ENCODE results near the gene SPAG8.

Gene SPAG8

DNA sequence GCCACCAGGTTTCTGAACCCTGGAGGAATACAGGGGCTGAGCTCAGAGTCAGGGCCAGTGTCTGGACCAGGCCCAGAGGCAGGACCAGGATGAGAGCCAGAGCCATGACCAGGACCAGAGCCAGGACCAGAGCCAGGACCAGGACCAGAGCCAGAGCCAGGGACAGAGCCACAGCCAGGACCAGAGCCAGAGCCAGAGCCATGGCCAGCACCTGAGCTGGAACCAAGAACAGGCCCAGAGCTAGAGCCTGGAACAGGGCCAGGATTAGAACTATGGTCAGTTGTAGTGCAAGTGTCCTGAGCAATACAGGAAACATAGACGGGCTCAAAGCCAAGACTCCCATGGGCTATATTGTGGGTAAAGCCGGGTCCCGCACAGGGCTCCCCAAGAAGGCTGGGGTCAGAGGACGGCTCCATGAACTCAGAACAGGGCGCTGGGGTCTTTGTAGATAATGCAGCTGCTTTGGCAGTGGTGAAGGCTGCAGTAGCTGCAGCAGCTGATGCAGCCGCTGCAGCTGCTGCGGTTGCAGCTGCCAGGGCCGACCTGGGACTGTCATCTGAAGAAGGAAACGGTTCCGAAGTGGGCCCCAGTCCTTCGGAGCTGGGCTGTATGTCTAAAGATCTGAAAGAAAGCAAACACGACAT is 559 bp downstream of the SPAG8 start:
- H3K9ac ChIP-seq: peak overlapping the region in 9 of 11 experiments; percentile 11 to 70 (median 65); a peak in 16 of 22 replicates
- peak overlapping the region in 8 of 11 experiments; percentile 13 to 79 (median 56); a peak in 13 of 22 replicates for H3K27ac ChIP-seq
- TF ChIP-seq Cebpa-rat (IDR thresholded peaks at IDR 0.05): no peak

DNA sequence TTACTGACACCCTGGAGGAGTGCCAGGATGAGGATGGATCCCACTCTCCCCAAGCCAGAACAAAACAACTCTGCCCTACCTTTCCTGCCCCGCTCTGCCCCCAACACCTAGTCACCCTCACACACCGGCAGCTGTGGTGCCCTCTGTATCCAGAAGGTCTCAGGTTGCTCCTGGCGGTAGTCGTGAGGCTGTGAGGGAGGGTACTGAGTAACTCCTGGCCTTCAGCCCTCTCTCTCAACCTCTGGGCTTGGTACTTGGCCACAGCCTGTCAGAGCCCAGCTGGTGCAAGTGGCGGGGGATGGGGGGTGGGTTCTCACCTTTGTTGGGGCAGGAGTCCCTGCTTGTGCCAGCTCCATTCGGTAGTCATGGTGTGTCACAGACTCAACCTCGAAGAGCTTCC is 1.9 kb downstream of the SPAG8 start:
- Histone ChIP-seq H3K9me3 (replicated peaks in 1 of 11) (no peaks in the 10 kb centered on the region), H3K4me2 (no peak overlapping the region), H3K36me3 (peaks cover 0 to 9% (median 0%) of the 10 kb centered on the region in 11 experiments; a peak in 1 of 22 replicates), H3K27me3 (no peaks in the 10 kb centered on the region), H3K9ac (no peak overlapping the region), H4K20me1 (no peaks in the 10 kb centered on the region), H3K4me3 (no peak overlapping the region), H3K4me1 (peaks cover 27 to 33% (median 32%) of the 10 kb centered on the region in 10 experiments), H3K27ac (no peak overlapping the region)
- no peak for TF ChIP-seq Cebpa-rat (IDR thresholded peaks at IDR 0.05)

More for the DNA sequence above, 559 bp downstream of the SPAG8 start:
- Histone ChIP-seq H4K20me1 (no peaks in the 10 kb centered on the region), H3K4me3 (peak overlapping the region; percentile 48 to 68 (median 56)), H3K4me1 (peaks cover 27 to 39% (median 34%) of the 10 kb centered on the region in 10 experiments), H3K4me2 (peak overlapping the region; percentile 72 to 96 (median 88)), H3K9me3 (replicated peaks in 1 of 11) (no peaks in the 10 kb centered on the region), H3K36me3 (no peaks in the 10 kb centered on the region; a peak in 1 of 22 replicates), H3K27me3 (no peaks in the 10 kb centered on the region)

DNA sequence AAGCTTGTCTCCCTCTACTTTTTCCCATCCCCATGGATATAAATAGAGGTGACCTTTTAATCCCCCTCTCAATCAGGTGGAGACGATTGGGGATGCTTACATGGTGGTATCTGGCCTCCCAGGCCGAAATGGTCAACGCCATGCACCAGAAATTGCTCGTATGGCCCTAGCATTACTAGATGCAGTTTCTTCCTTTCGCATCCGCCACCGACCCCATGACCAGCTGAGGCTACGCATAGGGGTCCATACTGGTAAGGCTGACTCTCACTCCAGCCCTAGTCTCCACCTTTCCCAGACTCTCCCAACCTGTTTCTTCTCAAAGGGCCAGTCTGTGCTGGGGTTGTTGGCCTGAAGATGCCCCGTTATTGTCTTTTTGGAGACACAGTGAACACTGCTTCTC is 3.6 kb downstream of the SPAG8 start:
- no peak for TF ChIP-seq Cebpa-rat (IDR thresholded peaks at IDR 0.05)
- Histone ChIP-seq H3K9me3 (replicated peaks in 1 of 11) (no peaks in the 10 kb centered on the region), H3K4me1 (peaks cover 18 to 22% (median 21%) of the 10 kb centered on the region in 10 experiments), H4K20me1 (no peaks in the 10 kb centered on the region), H3K4me3 (no peak overlapping the region), H3K4me2 (no peak overlapping the region), H3K27ac (no peak overlapping the region), H3K36me3 (peaks cover 0 to 9% (median 0%) of the 10 kb centered on the region in 11 experiments; a peak in 1 of 22 replicates), H3K9ac (no peak overlapping the region), H3K27me3 (no peaks in the 10 kb centered on the region)

DNA sequence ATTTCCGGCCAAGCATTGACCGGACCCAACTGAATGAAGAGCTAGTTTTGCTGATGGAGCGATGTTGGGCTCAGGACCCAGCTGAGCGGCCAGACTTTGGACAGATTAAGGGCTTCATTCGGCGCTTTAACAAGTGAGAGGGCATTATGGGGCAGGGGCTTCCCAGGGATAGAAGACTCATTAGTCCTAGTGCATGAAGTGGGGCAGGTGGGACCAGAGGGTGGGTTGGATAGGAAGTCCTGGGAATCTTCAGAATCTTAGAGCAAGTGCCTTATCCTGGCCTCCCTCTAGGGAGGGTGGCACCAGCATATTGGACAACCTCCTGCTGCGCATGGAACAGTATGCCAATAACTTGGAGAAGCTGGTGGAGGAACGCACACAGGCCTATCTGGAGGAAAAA is 6.0 kb downstream of the SPAG8 start:
- Histone ChIP-seq H3K4me2 (no peak overlapping the region), H3K4me1 (peaks cover 0 to 2% (median under 1%) of the 10 kb centered on the region in 10 experiments; a peak in 9 of 20 replicates), H3K27me3 (no peaks in the 10 kb centered on the region), H3K9ac (no peak overlapping the region), H3K9me3 (replicated peaks in 1 of 11) (no peaks in the 10 kb centered on the region), H4K20me1 (no peaks in the 10 kb centered on the region), H3K4me3 (no peak overlapping the region), H3K36me3 (peaks cover 0 to 9% (median 0%) of the 10 kb centered on the region in 11 experiments; a peak in 1 of 22 replicates), H3K27ac (no peak overlapping the region)
- TF ChIP-seq Cebpa-rat (IDR thresholded peaks at IDR 0.05): no peak

DNA sequence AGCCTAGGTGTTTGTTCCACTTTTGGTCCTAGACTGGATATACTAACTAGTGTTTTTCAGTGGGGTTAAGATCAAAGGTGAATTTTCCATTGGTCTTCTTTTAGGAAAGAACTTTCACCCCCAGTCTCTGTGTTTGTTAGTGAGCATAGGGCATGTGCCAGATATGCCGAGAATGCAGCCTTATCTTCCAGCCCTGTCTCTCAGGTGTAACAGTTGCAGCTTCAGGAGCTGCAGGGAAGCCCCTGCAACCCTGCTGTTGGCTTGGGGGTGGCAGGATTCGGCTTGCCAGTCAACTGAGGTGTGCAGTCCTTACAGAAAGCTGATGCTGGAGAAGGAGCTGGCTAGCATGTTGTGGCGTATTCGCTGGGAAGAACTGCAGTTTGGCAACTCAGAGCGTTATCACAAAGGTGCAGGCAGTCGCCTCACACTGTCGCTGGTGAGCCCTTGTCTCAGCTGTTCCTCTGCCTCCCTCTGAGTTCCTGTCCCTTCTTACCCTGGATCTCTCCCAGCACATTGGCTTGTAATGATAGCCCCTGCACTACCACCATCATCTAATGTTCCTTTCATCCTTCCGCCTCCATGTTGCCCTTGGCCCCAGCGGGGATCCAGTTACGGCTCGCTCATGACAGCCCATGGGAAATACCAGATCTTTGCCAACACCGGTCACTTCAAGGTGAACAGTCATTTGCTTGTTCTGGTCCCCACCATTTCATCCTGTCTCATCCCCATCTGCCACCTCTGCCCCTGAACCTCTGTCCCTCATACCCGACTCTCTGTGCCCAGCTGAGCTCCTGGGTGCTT is 10.5 kb downstream of the SPAG8 start:
- Histone ChIP-seq H3K27me3 (no peaks in the 10 kb centered on the region), H3K4me3 (no peak overlapping the region), H3K9ac (no peak overlapping the region), H3K4me2 (no peak overlapping the region), H3K9me3 (replicated peaks in 1 of 11) (no peaks in the 10 kb centered on the region), H3K4me1 (peaks cover 0 to 7% (median 0%) of the 10 kb centered on the region in 10 experiments; a peak in 3 of 20 replicates), H3K27ac (no peak overlapping the region), H4K20me1 (no peaks in the 10 kb centered on the region), H3K36me3 (peaks cover 0 to 9% (median 0%) of the 10 kb centered on the region in 11 experiments; a peak in 1 of 22 replicates)
- TF ChIP-seq Cebpa-rat (IDR thresholded peaks at IDR 0.05): no peak

DNA sequence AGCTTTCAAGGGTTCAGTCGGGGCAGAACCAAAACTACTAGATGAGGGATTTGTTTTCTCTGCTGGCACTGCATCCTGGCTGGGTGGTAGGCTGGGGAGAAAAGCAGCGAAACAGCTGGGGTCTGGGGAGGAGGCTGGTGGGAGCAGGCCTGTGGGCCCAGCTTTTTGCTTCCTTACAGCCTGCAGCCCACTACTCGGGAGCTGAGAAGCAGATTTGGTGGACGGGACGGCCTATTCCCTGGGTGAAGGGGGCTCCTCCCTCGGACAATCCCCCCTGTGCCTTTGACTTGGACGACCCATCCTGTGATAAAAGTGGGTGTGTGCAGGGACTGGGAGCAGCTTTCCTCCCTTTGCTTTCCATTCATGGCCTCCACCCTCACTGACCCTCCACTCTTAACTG is 11.5 kb downstream of the SPAG8 start:
- no peaks in the 10 kb centered on the region for H4K20me1 ChIP-seq
- no peaks in the 10 kb centered on the region for H3K9me3 ChIP-seq (replicated peaks in 1 of 11)
- peaks cover 0 to under 1% (median 0%) of the 10 kb centered on the region in 11 experiments; a peak in 1 of 22 replicates for H3K36me3 ChIP-seq
- H3K4me3 ChIP-seq: no peak overlapping the region
- H3K9ac ChIP-seq: no peak overlapping the region
- no peak overlapping the region for H3K4me2 ChIP-seq
- H3K27ac ChIP-seq: no peak overlapping the region
- peaks cover 0 to 7% (median 0%) of the 10 kb centered on the region in 10 experiments; a peak in 3 of 20 replicates for H3K4me1 ChIP-seq
- H3K27me3 ChIP-seq: no peaks in the 10 kb centered on the region
- no peak for TF ChIP-seq Cebpa-rat (IDR thresholded peaks at IDR 0.05)

DNA sequence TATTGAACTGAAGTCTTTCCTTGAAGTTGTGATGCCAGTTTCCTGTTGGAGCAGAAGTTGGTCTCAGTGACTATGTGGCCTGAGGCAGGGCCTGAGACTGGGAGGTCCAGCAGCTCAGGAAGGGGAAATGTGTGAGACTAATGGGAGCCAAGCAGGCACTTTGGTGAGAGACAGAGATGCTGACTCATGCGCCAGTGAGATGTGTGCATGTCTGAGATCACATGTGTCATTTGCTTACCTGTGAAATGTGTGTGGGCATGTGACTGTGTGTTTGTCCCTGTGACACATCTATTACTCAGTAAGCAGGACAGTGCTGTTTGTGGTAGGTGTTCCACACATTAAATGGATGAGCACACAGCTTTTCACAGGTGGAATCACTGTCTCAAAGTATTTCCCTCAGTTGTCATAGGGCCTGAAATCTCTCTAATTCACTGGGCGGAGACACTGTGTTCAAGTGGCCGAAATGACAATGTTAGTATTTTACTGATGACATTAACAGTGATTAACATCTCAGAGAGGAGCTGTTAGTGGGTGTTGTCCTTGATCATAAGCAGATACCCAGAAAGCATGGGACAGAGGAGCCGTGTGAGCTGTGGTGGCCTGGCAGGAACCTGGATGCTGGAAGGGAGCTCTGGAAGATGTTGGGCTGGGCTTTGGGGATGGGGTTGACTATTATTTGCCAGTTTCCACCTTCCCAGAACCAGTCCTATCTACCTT is 13.2 kb downstream of the SPAG8 start:
- no peak overlapping the region for H3K9ac ChIP-seq
- no peak overlapping the region for H3K4me2 ChIP-seq
- no peak overlapping the region for H3K27ac ChIP-seq
- H4K20me1 ChIP-seq: no peaks in the 10 kb centered on the region
- peaks cover 0 to 13% (median 0%) of the 10 kb centered on the region in 10 experiments; a peak in 5 of 20 replicates for H3K4me1 ChIP-seq
- no peak for TF ChIP-seq Cebpa-rat (IDR thresholded peaks at IDR 0.05)
- H3K9me3 ChIP-seq (replicated peaks in 1 of 11): no peaks in the 10 kb centered on the region
- H3K4me3 ChIP-seq: no peak overlapping the region
- H3K36me3 ChIP-seq: no peaks in the 10 kb centered on the region
- H3K27me3 ChIP-seq: no peaks in the 10 kb centered on the region

DNA sequence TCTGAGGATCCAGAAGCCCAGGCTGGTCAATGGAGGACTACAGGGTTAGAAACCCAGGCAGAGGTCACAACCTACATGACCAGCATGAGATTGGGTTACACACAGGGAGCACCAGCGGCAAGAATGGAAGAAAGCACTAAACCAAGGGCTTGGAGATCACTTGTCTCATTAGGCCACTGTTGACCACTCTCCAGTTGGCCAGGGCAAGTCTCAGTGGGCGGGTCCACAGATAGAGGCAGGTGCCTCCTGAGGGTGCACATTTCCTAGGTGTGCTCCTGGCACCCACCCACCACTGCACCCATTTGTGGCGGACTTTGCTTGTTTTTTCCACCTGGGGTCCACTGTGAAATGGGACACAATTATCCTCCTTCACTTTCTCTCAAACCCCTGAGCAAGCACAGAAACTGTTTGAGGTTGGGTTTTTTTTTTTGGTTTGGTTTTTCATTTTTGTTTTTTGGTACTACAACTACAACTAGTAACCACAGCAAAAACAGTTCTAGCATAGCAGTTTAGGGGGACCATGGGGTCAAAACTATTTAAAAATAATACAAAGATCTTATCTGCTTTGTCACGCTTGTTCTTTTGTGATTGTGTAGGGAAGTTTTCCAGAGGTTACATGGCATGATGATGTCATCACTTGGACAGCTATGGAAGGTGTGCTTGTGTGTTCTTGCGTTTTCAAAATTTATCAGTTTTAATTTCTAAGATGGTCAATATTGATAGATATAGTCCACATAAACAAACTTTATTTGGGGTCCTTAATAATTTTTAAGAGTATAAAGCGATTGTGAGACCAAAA is 14.6 kb downstream of the SPAG8 start:
- Histone ChIP-seq H3K9ac (no peak overlapping the region), H3K4me3 (no peak overlapping the region), H3K27me3 (peaks cover 0 to 4% (median under 1%) of the 10 kb centered on the region in 11 experiments; a peak in 5 of 22 replicates), H3K27ac (no peak overlapping the region), H3K36me3 (no peaks in the 10 kb centered on the region), H3K4me2 (no peak overlapping the region), H4K20me1 (no peaks in the 10 kb centered on the region), H3K4me1 (peaks cover 0 to 13% (median 0%) of the 10 kb centered on the region in 10 experiments; a peak in 5 of 20 replicates), H3K9me3 (replicated peaks in 1 of 11) (no peaks in the 10 kb centered on the region)
- TF ChIP-seq Cebpa-rat (IDR thresholded peaks at IDR 0.05): no peak
